B cell (primary cell): Measurements from ENCODE around the gene CLSTN2. TPM values are rescaled to one million over a fixed set of nuclear protein-coding genes. Genes with fewer than 3 reads are reported as not detected.

Experiments used
- ATAC-seq: fragments of 200-7000 bp; cut with Tn5 transposase; one replicate; pipeline ENCODE4 v1.10.0; 2021; ENCODE audit warnings: low read depth, mild to moderate bottlenecking, moderate number of reproducible peaks, moderate library complexity
- CTCF ChIA-PET: fragments of 350-600 bp; sonication (Branson Sonifier 250); formaldehyde crosslinking; loops from one replicate; lab custom pipeline; 2021; ENCODE audit warnings: antibody characterized with exemption, inconsistent platforms; lab: Charles Lee
- POLR2A ChIA-PET: fragments of 350-600 bp; sonication (Branson Sonifier 250); formaldehyde crosslinking; loops from one replicate; lab custom pipeline; 2021; ENCODE audit warnings: antibody characterized with exemption; lab: Charles Lee
- DNase-seq: peaks from one replicate; pipeline ENCODE4 v3.0.0; 2013
- H2AFZ ChIP-seq: 2 replicates; pipeline ENCODE4 v1.6.1; 2012; ENCODE audit warnings: mild to moderate bottlenecking, low read depth, low read length; ENCODE audit not compliant: insufficient read depth, poor library complexity, severe bottlenecking
- H3K27ac ChIP-seq, 2 donors: 1 replicate in 1 of 2; 2 replicates in 1 of 2; pipeline ENCODE4 v1.5.1; 2012 to 2013; ENCODE audit warnings: low read length in 2 of 2, mild to moderate bottlenecking in 2 of 2, moderate library complexity in 1 of 2
- H3K27me3 ChIP-seq, 4 experiments: fragments of 200-600 bp in 1 of 4; sonication (generic) in 1 of 4; replicated peaks in 1 of 4; 1 replicate in 2 of 4; 2 replicates in 2 of 4; pipeline versions ENCODE4 v1.6.1 to v1.7.0; 2013 to 2016; ENCODE audit warnings: low read length in 3 of 4, mild to moderate bottlenecking in 2 of 4, mixed read lengths in 1 of 4, moderate library complexity in 1 of 4; ENCODE audit not compliant: insufficient read depth in 4 of 4, control insufficient read depth in 3 of 4; ENCODE audit errors: control extremely low read depth in 1 of 4
- H3K36me3 ChIP-seq, 2 experiments: replicated peaks in 1 of 2; 1 replicate in 1 of 2; 2 replicates in 1 of 2; pipeline versions ENCODE4 v1.6.1 to v1.7.1; 2013; ENCODE audit warnings: low read length in 1 of 2; ENCODE audit not compliant: insufficient read depth in 2 of 2, control insufficient read depth in 1 of 2; ENCODE audit errors: control extremely low read depth in 1 of 2, extremely low read depth in 1 of 2
- H3K4me1 ChIP-seq, 2 donors: fragments of 200-600 bp in 1 of 2; sonication (generic) in 1 of 2; 1 replicate in 1 of 2; 2 replicates in 1 of 2; pipeline versions ENCODE4 v1.5.1 to v1.6.1; 2013 to 2017; ENCODE audit warnings: low read length in 2 of 2; ENCODE audit not compliant: control insufficient read depth in 2 of 2, insufficient read depth in 2 of 2
- H3K4me2 ChIP-seq: replicated peaks from 2 replicates; pipeline ENCODE3; 2012; ENCODE audit warnings: mild to moderate bottlenecking, low read depth, low read length; ENCODE audit not compliant: poor library complexity, severe bottlenecking
- H3K4me3 ChIP-seq, 5 experiments: fragments of 200-600 bp in 1 of 5; sonication (generic) in 1 of 5; 1 replicate in 3 of 5; 2 replicates in 2 of 5; pipeline versions ENCODE4 v1.5.1 to v1.7.0; 2011 to 2016; ENCODE audit warnings: low read length in 4 of 5, mild to moderate bottlenecking in 4 of 5, low read depth in 2 of 5, control low read depth in 1 of 5, moderate library complexity in 1 of 5; ENCODE audit not compliant: insufficient read depth in 1 of 5; ENCODE audit errors: control extremely low read depth in 1 of 5, extremely low read depth in 1 of 5
- H3K79me2 ChIP-seq: fragments of 200-600 bp; sonication (generic); one replicate; pipeline ENCODE4 v1.6.0; 2016; ENCODE audit warnings: low read length; ENCODE audit not compliant: control insufficient read depth, insufficient read depth
- H3K9ac ChIP-seq: fragments of 200-600 bp; sonication (generic); 2 replicates; pipeline ENCODE4 v1.6.1; 2017; ENCODE audit warnings: mild to moderate bottlenecking, low read length, moderate library complexity
- H3K9me3 ChIP-seq, 3 donors: one replicate each; pipeline versions ENCODE4 v1.6.1 to v1.7.1; 2013; ENCODE audit warnings: low read length in 2 of 3; ENCODE audit not compliant: control insufficient read depth in 2 of 3, insufficient read depth in 1 of 3; ENCODE audit errors: control extremely low read depth in 1 of 3
- H4K20me1 ChIP-seq: 2 replicates; pipeline ENCODE4 v1.6.0; 2012; ENCODE audit warnings: mild to moderate bottlenecking, low read length; ENCODE audit not compliant: insufficient read depth, control insufficient read depth, poor library complexity, severe bottlenecking
- H3K27ac Mint-ChIP-seq: one replicate; pipeline ENCODE4 v1.8.0; 2021; ENCODE audit warnings: mixed read lengths
- H3K27me3 Mint-ChIP-seq: one replicate; pipeline ENCODE4 v1.8.0; 2021; ENCODE audit warnings: mixed read lengths
- H3K4me1 Mint-ChIP-seq: one replicate; pipeline ENCODE4 v1.8.0; 2021; ENCODE audit warnings: mixed read lengths
- H3K4me3 Mint-ChIP-seq: one replicate; pipeline ENCODE4 v1.8.0; 2021; ENCODE audit warnings: mixed read lengths
- H3K9me3 Mint-ChIP-seq: one replicate; pipeline ENCODE4 v1.8.0; 2022; ENCODE audit warnings: mixed read lengths; ENCODE audit not compliant: insufficient read depth
- CTCF ChIP-seq: fragments of 200-600 bp; IDR thresholded peaks from one replicate; pipeline ENCODE4 v1.8.0; 2022; ENCODE audit warnings: antibody characterized with exemption, mild to moderate bottlenecking
- EZH2 ChIP-seq: IDR thresholded peaks from 2 replicates; pipeline ENCODE4 v1.6.1; 2012; ENCODE audit warnings: borderline replicate concordance, low read depth, mild to moderate bottlenecking, moderate library complexity, low read length; ENCODE audit not compliant: insufficient read depth, poor library complexity, severe bottlenecking
- whole genome bisulfite sequencing: methylation state at CpG from one replicate; pipeline ENCODE4 v1.1.5; 2013; ENCODE audit warnings: missing lambda C conversion rate; ENCODE audit not compliant: insufficient coverage; 5-methylcytosine and 5-hydroxymethylcytosine counted together
- intact Hi-C: fragments of 100-400 bp; cut with micrococcal nuclease; formaldehyde crosslinking; loops from one replicate; pipeline ENCODE4 v1.10.0; 2022
- polyA plus RNA-seq: library from polyadenylated mRNA; depleted of rRNA; stranded (reverse); fragments of >200 nt; gene quantifications from 2 replicates; pipeline ENCODE4 v1.2.3, GENCODE V29; 2012
- total RNA-seq, 2 donors: library from RNA; stranded (reverse); fragments of 120-200 nt in 1 of 2; gene quantifications; 1 replicate in 1 of 2; 2 replicates in 1 of 2; pipeline versions ENCODE4 v1.2.3 to v1.2.4, GENCODE V29; 2013 to 2022

The CLSTN2 gene
- total and polyA plus RNA-seq, 2 donors (not counting 1 experiment from before 2014, with no cell fraction given), result not detected

- intact Hi-C loops, result no loop called here
- H3K4me3 Mint-ChIP-seq, result no peak overlapping the region
- H4K20me1 ChIP-seq, result no peaks in the 10 kb centered on the region
- no peak overlapping the region for H3K9ac ChIP-seq
- TF ChIP-seq CTCF (no peak), EZH2 (no peak)
- DNase-seq (peak; percentile 3), ATAC-seq (no peak)
- no peaks in the 10 kb centered on the region for H3K9me3 Mint-ChIP-seq
- H3K9me3 ChIP-seq, result no peaks in the 10 kb centered on the region
- H3K4me2 ChIP-seq, result no peak overlapping the region
- no peaks in the 10 kb centered on the region for H3K4me1 Mint-ChIP-seq
- H3K4me3 ChIP-seq, result no peak overlapping the region
- no peaks in the 10 kb centered on the region for H3K79me2 ChIP-seq
- H3K36me3 ChIP-seq, result no peaks in the 10 kb centered on the region
- H3K4me1 ChIP-seq, result no peaks in the 10 kb centered on the region
- H2AFZ ChIP-seq, result no peak overlapping the region
- no peak overlapping the region for H3K27ac Mint-ChIP-seq
- H3K27ac ChIP-seq, result no peak overlapping the region
- POLR2A ChIA-PET, result no interaction called here
- H3K27me3 ChIP-seq, result no peaks in the 10 kb centered on the region
- H3K27me3 Mint-ChIP-seq, result peaks cover 4% of the 10 kb centered on the region
- CTCF ChIA-PET, result no interaction called here
- 92% methylated on average over 3 of the region's 3 CpGs for WGBS
Measured at GRCh38 chr3:140015741-140016140, 80.8 kb downstream of the CLSTN2 start.

GRCh38 chr3:140018556-140018955 is 83.6 kb downstream of the CLSTN2 start:
- no peak overlapping the region for H3K4me3 ChIP-seq
- Mint-ChIP-seq H3K9me3 (no peaks in the 10 kb centered on the region), H3K27ac (no peak overlapping the region), H3K27me3 (peaks cover 4% of the 10 kb centered on the region), H3K4me3 (no peak overlapping the region), H3K4me1 (no peaks in the 10 kb centered on the region)
- H3K27me3 ChIP-seq, result no peaks in the 10 kb centered on the region
- TF ChIP-seq EZH2 (no peak), CTCF (no peak)
- H3K79me2 ChIP-seq, result no peaks in the 10 kb centered on the region
- H2AFZ ChIP-seq, result no peak overlapping the region
- H3K36me3 ChIP-seq, result no peaks in the 10 kb centered on the region
- CTCF ChIA-PET, result no interaction called here
- DNase-seq (no peak), ATAC-seq (no peak)
- WGBS, result no CpG with 5 or more reads among the region's 2 CpGs
- H3K9ac ChIP-seq, result no peak overlapping the region
- POLR2A ChIA-PET, result no interaction called here
- no peaks in the 10 kb centered on the region for H4K20me1 ChIP-seq
- peaks cover 0 to 4% (median 0%) of the 10 kb centered on the region in 3 donors for H3K9me3 ChIP-seq
- no peak overlapping the region for H3K27ac ChIP-seq
- H3K4me1 ChIP-seq, result no peaks in the 10 kb centered on the region
- H3K4me2 ChIP-seq, result no peak overlapping the region
- intact Hi-C loops, result no loop called here
